Subcutaneous adipose tissue (tissue), 4 donors: Measurements from ENCODE around the gene DHRSX. TPM values are rescaled to one million over a fixed set of nuclear protein-coding genes. Genes with fewer than 3 reads are reported as not detected.

Experiments
- CTCF ChIP-seq: fragments of 450-650 bp; IDR thresholded peaks from one replicate; pipeline ENCODE4 v1.5.1; 2016; ENCODE audit warnings: low read depth, mild to moderate bottlenecking, control low read depth, antibody characterized with exemption, moderate library complexity
- total RNA-seq, 4 donors: library from RNA; depleted of rRNA; stranded (reverse); fragments of >200 nt; gene quantifications; one replicate each; pipeline ENCODE4 v1.1.0, GENCODE V29; 2016

Gene DHRSX
- total RNA-seq, 4 donors from 2014 or later, result 17.0 to 34.2 (median 24.5) TPM

GRCh38 chrX:2348211-2348610, 152.6 kb downstream of the DHRSX start:
- TF ChIP-seq CTCF, result no peak

GRCh38 chrX:2346158-2346557, 154.6 kb downstream of the DHRSX start:
- no peak for TF ChIP-seq CTCF

GRCh38 chrX:2345562-2345961, 155.2 kb downstream of the DHRSX start:
- no peak for TF ChIP-seq CTCF

GRCh38 chrX:2343413-2343812, 157.4 kb downstream of the DHRSX start:
- TF ChIP-seq CTCF, result no peak

- TF ChIP-seq CTCF, result no peak
These were observed 157.9 kb downstream of the DHRSX start for GRCh38 chrX:2342874-2343273.

- no peak for TF ChIP-seq CTCF
These were observed 158.5 kb downstream of the DHRSX start for GRCh38 chrX:2342281-2342688.

- no peak for TF ChIP-seq CTCF
These were observed 159.8 kb downstream of the DHRSX start for GRCh38 chrX:2340991-2341390.
